ENCODE measurements around the gene CCDC60.

Gene CCDC60

DNA sequence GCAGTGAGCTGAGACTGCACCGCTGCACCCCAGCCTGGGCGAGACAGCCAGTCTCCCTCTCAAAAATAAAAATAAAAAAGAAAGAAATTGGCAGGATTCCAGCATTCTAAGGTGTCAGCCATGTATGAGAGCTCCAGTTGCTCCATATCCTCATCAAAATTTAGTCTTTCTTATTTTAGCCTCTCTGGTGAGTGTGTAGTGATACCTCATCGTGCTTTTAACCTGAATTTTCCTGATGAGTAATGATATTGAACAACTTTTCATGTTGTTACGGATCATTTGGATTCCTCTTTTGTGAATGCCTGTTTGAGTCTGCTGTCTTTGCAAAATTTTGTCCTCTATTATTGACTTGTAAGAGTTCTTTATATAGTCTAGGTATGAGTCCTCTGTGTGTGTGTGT, 28.5 kb downstream of the CCDC60 start:
- no peak for DNase-seq
- 92% methylated on average over 2 of the region's 4 CpGs for WGBS (ENCODE audit: insufficient coverage)
- CTCF ChIA-PET = no interaction called here

DNA sequence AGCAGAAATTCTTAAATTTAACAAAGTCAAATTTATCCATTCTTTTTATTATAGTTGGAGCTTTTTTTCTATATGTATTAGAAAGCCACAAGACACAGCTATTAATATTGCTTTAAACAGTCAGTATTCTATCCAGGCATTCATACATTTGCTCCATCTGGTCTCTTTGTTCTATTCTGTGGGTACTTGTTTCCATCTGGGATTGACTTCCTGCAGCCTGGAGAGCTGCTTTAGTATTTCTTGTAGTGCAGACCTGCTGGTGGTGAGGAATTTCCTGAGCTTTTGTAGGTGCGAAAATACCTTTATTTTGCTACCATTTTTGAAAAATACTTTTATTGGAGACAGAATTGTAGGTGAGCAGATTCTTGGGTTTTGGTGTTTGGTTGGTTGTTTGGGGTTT, 29.0 kb downstream of the CCDC60 start:
- CTCF ChIA-PET = no interaction called here
- WGBS (ENCODE audit: insufficient coverage) = no CpG with 5 or more reads among the region's 1 CpG

More for the DNA sequence above, 28.5 kb downstream of the CCDC60 start:
- no peaks in the 10 kb centered on the region for H3K36me3 ChIP-seq (ENCODE audit: control insufficient read depth in 4 of 4, insufficient read depth in 4 of 4, low read length in 3 of 4)
- H3K27ac ChIP-seq (ENCODE audit: insufficient read depth in 1 of 2, low read depth in 1 of 2, low read length in 2 of 2, poor library complexity in 1 of 2, severe bottlenecking in 2 of 2) = no peak overlapping the region
- H3K4me3 ChIP-seq (ENCODE audit: control insufficient read depth in 1 of 7, extremely low read depth in 1 of 7, insufficient read depth in 4 of 7, low read depth in 2 of 7, low read length in 6 of 7) = no peak overlapping the region
- POLR2A ChIA-PET = no interaction called here
- H3K27me3 ChIP-seq (replicated peaks in 2 of 5; ENCODE audit: control insufficient read depth in 4 of 5, insufficient read depth in 5 of 5, low read length in 4 of 5) = peaks cover 0 to 3% (median 0%) of the 10 kb centered on the region in 5 experiments
- no peaks in the 10 kb centered on the region for H3K4me1 ChIP-seq (ENCODE audit: control extremely low read depth in 1 of 4, control insufficient read depth in 4 of 4, insufficient read depth in 4 of 4, low read length in 3 of 4)
- peaks cover 0 to 4% (median 2%) of the 10 kb centered on the region in 5 experiments for H3K9me3 ChIP-seq (ENCODE audit: control extremely low read depth in 1 of 5, control insufficient read depth in 4 of 5, insufficient read depth in 2 of 5, low read depth in 1 of 5, low read length in 4 of 5)

DNA sequence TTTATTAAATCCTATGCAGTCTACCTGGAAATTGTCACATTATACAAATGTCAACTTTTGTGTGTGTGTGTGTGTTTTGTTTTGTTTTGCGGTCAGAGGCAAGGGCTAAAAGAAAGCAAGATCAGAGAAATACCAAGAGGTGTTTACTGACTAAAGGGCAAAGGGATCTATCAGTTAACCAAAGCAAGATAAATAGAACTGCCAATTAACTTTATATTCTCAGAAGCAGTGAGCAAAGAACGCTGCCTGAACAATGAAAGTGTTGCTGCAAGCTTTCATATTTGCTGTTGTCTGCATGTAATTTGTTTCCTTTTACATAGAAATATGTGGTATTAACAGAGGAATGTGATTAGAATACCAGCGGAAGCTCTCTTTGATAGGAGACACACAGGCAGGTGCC, 30.9 kb downstream of the CCDC60 start:
- H3K36me3 ChIP-seq (ENCODE audit: control insufficient read depth in 4 of 4, insufficient read depth in 4 of 4, low read length in 3 of 4) = no peaks in the 10 kb centered on the region
- DNase-seq = no peak
- H3K27ac ChIP-seq (ENCODE audit: insufficient read depth in 1 of 2, low read depth in 1 of 2, low read length in 2 of 2, poor library complexity in 1 of 2, severe bottlenecking in 2 of 2) = no peak overlapping the region
- H3K4me3 ChIP-seq (ENCODE audit: control insufficient read depth in 1 of 7, extremely low read depth in 1 of 7, insufficient read depth in 4 of 7, low read depth in 2 of 7, low read length in 6 of 7) = no peak overlapping the region
- 100% methylated on average over 1 of the region's 3 CpGs for WGBS (ENCODE audit: insufficient coverage)
- POLR2A ChIA-PET = no interaction called here
- H3K27me3 ChIP-seq (replicated peaks in 2 of 5; ENCODE audit: control insufficient read depth in 4 of 5, insufficient read depth in 5 of 5, low read length in 4 of 5) = peaks cover 0 to 3% (median 0%) of the 10 kb centered on the region in 5 experiments
- H3K9me3 ChIP-seq (ENCODE audit: control extremely low read depth in 1 of 5, control insufficient read depth in 4 of 5, insufficient read depth in 2 of 5, low read depth in 1 of 5, low read length in 4 of 5) = peaks cover 0 to 4% (median 2%) of the 10 kb centered on the region in 5 experiments
- CTCF ChIA-PET = interaction anchor here (1.3 kb wide), 1 partner anchor 13 kb away, joined by 3 read pairs; no protein-coding TSS in a partner anchor
- no peaks in the 10 kb centered on the region for H3K4me1 ChIP-seq (ENCODE audit: control extremely low read depth in 1 of 4, control insufficient read depth in 4 of 4, insufficient read depth in 4 of 4, low read length in 3 of 4)

More for the DNA sequence above, 29.0 kb downstream of the CCDC60 start:
- no peaks in the 10 kb centered on the region for H3K4me1 ChIP-seq (ENCODE audit: control extremely low read depth in 1 of 4, control insufficient read depth in 4 of 4, insufficient read depth in 4 of 4, low read length in 3 of 4)
- H3K9me3 ChIP-seq (ENCODE audit: control extremely low read depth in 1 of 5, control insufficient read depth in 4 of 5, insufficient read depth in 2 of 5, low read depth in 1 of 5, low read length in 4 of 5) = peaks cover 0 to 4% (median 2%) of the 10 kb centered on the region in 5 experiments
- H3K27me3 ChIP-seq (replicated peaks in 2 of 5; ENCODE audit: control insufficient read depth in 4 of 5, insufficient read depth in 5 of 5, low read length in 4 of 5) = peaks cover 0 to 3% (median 0%) of the 10 kb centered on the region in 5 experiments
- H3K4me3 ChIP-seq (ENCODE audit: control insufficient read depth in 1 of 7, extremely low read depth in 1 of 7, insufficient read depth in 4 of 7, low read depth in 2 of 7, low read length in 6 of 7) = no peak overlapping the region
- H3K27ac ChIP-seq (ENCODE audit: insufficient read depth in 1 of 2, low read depth in 1 of 2, low read length in 2 of 2, poor library complexity in 1 of 2, severe bottlenecking in 2 of 2) = no peak overlapping the region
- H3K36me3 ChIP-seq (ENCODE audit: control insufficient read depth in 4 of 4, insufficient read depth in 4 of 4, low read length in 3 of 4) = no peaks in the 10 kb centered on the region
- POLR2A ChIA-PET = no interaction called here
- DNase-seq = no peak

DNA sequence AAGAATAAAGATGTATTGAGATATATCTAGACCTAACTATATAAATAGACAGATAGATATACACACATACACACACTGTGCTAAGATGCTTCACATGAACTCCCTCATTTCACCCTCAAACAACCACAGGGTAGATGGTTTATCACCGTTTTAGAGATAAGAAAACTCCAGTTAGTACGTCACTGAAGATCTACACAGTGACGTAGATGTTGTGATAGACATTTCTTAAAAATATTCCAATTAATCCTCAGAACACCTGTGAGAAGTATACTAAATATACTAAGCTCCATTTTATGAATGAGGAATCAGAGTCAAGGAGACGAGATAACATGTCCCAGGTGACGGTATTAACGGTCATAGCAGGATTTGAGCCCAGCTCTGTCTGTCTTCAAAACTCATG, 31.5 kb downstream of the CCDC60 start:
- H3K27ac ChIP-seq (ENCODE audit: insufficient read depth in 1 of 2, low read depth in 1 of 2, low read length in 2 of 2, poor library complexity in 1 of 2, severe bottlenecking in 2 of 2) = no peak overlapping the region

DNA sequence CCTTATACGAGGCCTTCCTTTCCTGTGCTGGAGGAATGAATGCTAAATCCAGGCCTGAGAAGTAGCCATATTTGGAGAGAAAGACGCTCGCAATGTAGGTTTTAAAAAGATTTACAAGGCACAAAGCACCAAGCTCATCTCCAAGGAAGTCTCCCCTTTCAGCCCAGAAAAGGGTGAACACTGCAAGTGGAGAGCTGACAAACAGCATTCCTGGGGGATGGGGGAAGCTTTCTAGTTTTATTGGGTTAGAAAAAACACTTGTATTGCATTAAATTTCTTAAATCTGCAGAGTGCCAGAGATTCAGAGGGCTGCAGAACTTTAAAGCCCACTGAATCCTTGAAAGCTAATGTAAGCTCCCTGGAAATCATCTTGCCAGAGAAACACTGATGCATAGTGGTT, 34.6 kb downstream of the CCDC60 start:
- WGBS (ENCODE audit: insufficient coverage) = 100% methylated on average over 1 of the region's 3 CpGs
- peaks cover 0 to 3% (median 0%) of the 10 kb centered on the region in 5 experiments for H3K27me3 ChIP-seq (replicated peaks in 2 of 5; ENCODE audit: control insufficient read depth in 4 of 5, insufficient read depth in 5 of 5, low read length in 4 of 5)
- no peak overlapping the region for H3K27ac ChIP-seq (ENCODE audit: insufficient read depth in 1 of 2, low read depth in 1 of 2, low read length in 2 of 2, poor library complexity in 1 of 2, severe bottlenecking in 2 of 2)
- no peaks in the 10 kb centered on the region for H3K4me1 ChIP-seq (ENCODE audit: control extremely low read depth in 1 of 4, control insufficient read depth in 4 of 4, insufficient read depth in 4 of 4, low read length in 3 of 4)
- no peaks in the 10 kb centered on the region for H3K9me3 ChIP-seq (ENCODE audit: control extremely low read depth in 1 of 5, control insufficient read depth in 4 of 5, insufficient read depth in 2 of 5, low read depth in 1 of 5, low read length in 4 of 5)
- CTCF ChIA-PET = no interaction called here
- H3K4me3 ChIP-seq (ENCODE audit: control insufficient read depth in 1 of 7, extremely low read depth in 1 of 7, insufficient read depth in 4 of 7, low read depth in 2 of 7, low read length in 6 of 7) = no peak overlapping the region
- POLR2A ChIA-PET = no interaction called here
- H3K36me3 ChIP-seq (ENCODE audit: control insufficient read depth in 4 of 4, insufficient read depth in 4 of 4, low read length in 3 of 4) = no peaks in the 10 kb centered on the region
- DNase-seq = no peak

More for the DNA sequence above, 31.5 kb downstream of the CCDC60 start:
- no peak for DNase-seq
- Histone ChIP-seq H3K4me3 (ENCODE audit: control insufficient read depth in 1 of 7, extremely low read depth in 1 of 7, insufficient read depth in 4 of 7, low read depth in 2 of 7, low read length in 6 of 7) (no peak overlapping the region), H3K4me1 (ENCODE audit: control extremely low read depth in 1 of 4, control insufficient read depth in 4 of 4, insufficient read depth in 4 of 4, low read length in 3 of 4) (no peaks in the 10 kb centered on the region), H3K36me3 (ENCODE audit: control insufficient read depth in 4 of 4, insufficient read depth in 4 of 4, low read length in 3 of 4) (no peaks in the 10 kb centered on the region), H3K9me3 (ENCODE audit: control extremely low read depth in 1 of 5, control insufficient read depth in 4 of 5, insufficient read depth in 2 of 5, low read depth in 1 of 5, low read length in 4 of 5) (peaks cover 0 to 4% (median 2%) of the 10 kb centered on the region in 5 experiments), H3K27me3 (replicated peaks in 2 of 5; ENCODE audit: control insufficient read depth in 4 of 5, insufficient read depth in 5 of 5, low read length in 4 of 5) (peaks cover 0 to 3% (median 0%) of the 10 kb centered on the region in 5 experiments)
- CTCF ChIA-PET = no interaction called here
- POLR2A ChIA-PET = no interaction called here
- WGBS (ENCODE audit: insufficient coverage) = 92% methylated on average over 4 of the region's 6 CpGs

DNA sequence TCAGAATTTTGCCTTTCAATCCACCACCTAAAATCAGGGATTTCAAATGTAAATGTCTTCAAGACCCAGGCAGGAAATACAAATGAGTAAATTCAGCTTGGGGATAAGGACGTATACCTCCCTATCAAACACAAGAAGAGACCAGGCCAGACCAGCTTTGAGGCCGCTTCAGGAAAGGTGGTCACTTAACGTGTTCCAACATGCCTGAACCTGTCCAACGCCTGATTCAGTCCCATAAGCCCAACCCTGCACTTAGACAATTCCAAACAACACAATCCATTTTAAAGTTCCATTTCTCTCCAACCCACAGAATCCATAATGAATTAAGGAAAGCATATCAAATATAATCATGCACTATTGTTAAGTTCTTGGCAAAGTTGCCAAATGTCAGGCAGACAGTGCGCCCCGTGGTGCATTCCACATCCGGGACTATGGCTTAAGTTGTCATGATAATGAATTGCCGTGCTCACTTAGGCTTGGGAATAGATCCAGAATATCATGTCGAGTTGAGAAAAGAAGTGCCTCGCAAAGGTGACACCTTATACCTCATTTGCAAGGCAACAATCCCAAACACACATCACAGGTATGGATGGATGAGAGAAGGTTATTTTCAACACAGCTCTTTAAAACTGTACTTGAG, 35.5 kb downstream of the CCDC60 start:
- Histone ChIP-seq H3K9me3 (ENCODE audit: control extremely low read depth in 1 of 5, control insufficient read depth in 4 of 5, insufficient read depth in 2 of 5, low read depth in 1 of 5, low read length in 4 of 5) (no peaks in the 10 kb centered on the region), H3K27ac (ENCODE audit: insufficient read depth in 1 of 2, low read depth in 1 of 2, low read length in 2 of 2, poor library complexity in 1 of 2, severe bottlenecking in 2 of 2) (no peak overlapping the region), H3K4me3 (ENCODE audit: control insufficient read depth in 1 of 7, extremely low read depth in 1 of 7, insufficient read depth in 4 of 7, low read depth in 2 of 7, low read length in 6 of 7) (no peak overlapping the region), H3K4me1 (ENCODE audit: control extremely low read depth in 1 of 4, control insufficient read depth in 4 of 4, insufficient read depth in 4 of 4, low read length in 3 of 4) (no peaks in the 10 kb centered on the region), H3K27me3 (replicated peaks in 2 of 5; ENCODE audit: control insufficient read depth in 4 of 5, insufficient read depth in 5 of 5, low read length in 4 of 5) (peaks cover 0 to under 1% (median 0%) of the 10 kb centered on the region in 5 experiments), H3K36me3 (ENCODE audit: control insufficient read depth in 4 of 4, insufficient read depth in 4 of 4, low read length in 3 of 4) (no peaks in the 10 kb centered on the region)
- CTCF ChIA-PET = no interaction called here
- DNase-seq = no peak
- 98% methylated on average over 5 of the region's 10 CpGs for WGBS (ENCODE audit: insufficient coverage)
- POLR2A ChIA-PET = no interaction called here

DNA sequence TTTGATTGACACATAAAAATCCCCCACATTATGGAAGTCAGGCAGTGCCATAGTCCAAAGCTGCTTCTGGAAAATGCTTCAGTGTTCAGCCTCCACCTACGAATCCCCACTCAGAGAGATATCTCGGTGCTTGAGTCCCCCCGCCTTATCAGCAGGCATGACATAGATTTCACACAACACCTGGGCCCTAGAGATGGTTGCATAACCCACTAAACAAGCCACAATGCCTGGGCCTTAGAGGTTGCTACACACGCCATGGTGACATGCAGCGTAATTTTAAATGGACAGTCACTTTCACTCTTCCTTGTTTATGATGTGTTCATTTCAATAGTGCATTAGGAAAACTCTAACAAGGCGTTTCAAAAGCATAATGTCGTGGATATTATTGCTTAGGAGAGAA, 38.0 kb downstream of the CCDC60 start:
- Histone ChIP-seq H3K4me1 (ENCODE audit: control extremely low read depth in 1 of 4, control insufficient read depth in 4 of 4, insufficient read depth in 4 of 4, low read length in 3 of 4) (peaks cover 0 to 8% (median 2%) of the 10 kb centered on the region in 4 experiments), H3K27ac (ENCODE audit: insufficient read depth in 1 of 2, low read depth in 1 of 2, low read length in 2 of 2, poor library complexity in 1 of 2, severe bottlenecking in 2 of 2) (no peak overlapping the region), H3K27me3 (replicated peaks in 2 of 5; ENCODE audit: control insufficient read depth in 4 of 5, insufficient read depth in 5 of 5, low read length in 4 of 5) (no peaks in the 10 kb centered on the region), H3K36me3 (ENCODE audit: control insufficient read depth in 4 of 4, insufficient read depth in 4 of 4, low read length in 3 of 4) (no peaks in the 10 kb centered on the region), H3K4me3 (ENCODE audit: control insufficient read depth in 1 of 7, extremely low read depth in 1 of 7, insufficient read depth in 4 of 7, low read depth in 2 of 7, low read length in 6 of 7) (no peak overlapping the region), H3K9me3 (ENCODE audit: control extremely low read depth in 1 of 5, control insufficient read depth in 4 of 5, insufficient read depth in 2 of 5, low read depth in 1 of 5, low read length in 4 of 5) (no peaks in the 10 kb centered on the region)
- no peak for DNase-seq
- ChIA-PET CTCF (no interaction called here), POLR2A (no interaction called here)
- 90% methylated on average over 5 of the region's 7 CpGs for WGBS (ENCODE audit: insufficient coverage)

All from common myeloid progenitor, CD34-positive (primary cell).